Upper lobe of left lung (tissue), 4 donors: Measurements from ENCODE around the gene SIM1.

ENCODE experiments used
- EP300 ChIP-seq, 4 donors: sonication (generic); formaldehyde crosslinking; IDR thresholded peaks; one replicate each; pipeline ENCODE4 v1.5.1; 2017; ENCODE audit warnings: antibody characterized with exemption in 4 of 4, control low read depth in 2 of 4
- TF ChIP-seq, protein P1 (sequence below), 6 experiments: fragments of 450-650 bp in 4 of 6; fragments of 200-600 bp in 2 of 6; sonication (generic) in 2 of 6; IDR thresholded peaks; one replicate each; pipeline ENCODE4 v1.5.1; 2016 to 2019; ENCODE audit warnings: antibody characterized with exemption in 6 of 6

DNA sequence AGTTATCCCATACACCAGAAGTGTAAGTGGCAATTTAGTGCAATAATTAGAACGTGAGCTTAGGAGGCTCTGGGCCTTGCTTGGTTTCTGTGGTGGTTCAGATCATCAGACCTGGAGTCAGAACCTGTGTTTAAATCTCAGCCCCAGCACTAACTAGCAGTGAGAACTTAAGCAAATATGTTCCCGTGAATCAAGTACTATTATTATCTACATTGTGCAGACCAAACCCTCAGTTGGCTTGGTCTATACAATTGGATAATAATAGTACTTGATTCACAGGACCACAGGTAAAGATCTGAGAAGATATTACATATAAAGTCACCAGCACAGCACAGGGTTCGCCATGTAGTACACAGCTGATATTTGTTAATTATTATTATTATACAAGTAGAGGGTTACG lies 93.1 kb downstream of the SIM1 start:
- no peak for TF ChIP-seq EP300 (IDR thresholded peaks at IDR 0.05)
- TF ChIP-seq, protein P1, sequence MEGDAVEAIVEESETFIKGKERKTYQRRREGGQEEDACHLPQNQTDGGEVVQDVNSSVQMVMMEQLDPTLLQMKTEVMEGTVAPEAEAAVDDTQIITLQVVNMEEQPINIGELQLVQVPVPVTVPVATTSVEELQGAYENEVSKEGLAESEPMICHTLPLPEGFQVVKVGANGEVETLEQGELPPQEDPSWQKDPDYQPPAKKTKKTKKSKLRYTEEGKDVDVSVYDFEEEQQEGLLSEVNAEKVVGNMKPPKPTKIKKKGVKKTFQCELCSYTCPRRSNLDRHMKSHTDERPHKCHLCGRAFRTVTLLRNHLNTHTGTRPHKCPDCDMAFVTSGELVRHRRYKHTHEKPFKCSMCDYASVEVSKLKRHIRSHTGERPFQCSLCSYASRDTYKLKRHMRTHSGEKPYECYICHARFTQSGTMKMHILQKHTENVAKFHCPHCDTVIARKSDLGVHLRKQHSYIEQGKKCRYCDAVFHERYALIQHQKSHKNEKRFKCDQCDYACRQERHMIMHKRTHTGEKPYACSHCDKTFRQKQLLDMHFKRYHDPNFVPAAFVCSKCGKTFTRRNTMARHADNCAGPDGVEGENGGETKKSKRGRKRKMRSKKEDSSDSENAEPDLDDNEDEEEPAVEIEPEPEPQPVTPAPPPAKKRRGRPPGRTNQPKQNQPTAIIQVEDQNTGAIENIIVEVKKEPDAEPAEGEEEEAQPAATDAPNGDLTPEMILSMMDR (IDR thresholded peaks at IDR 0.05): no peak
